Karpas-422 (cell line): ENCODE data around the gene ANKS1B. TPM values are rescaled to one million over a fixed set of nuclear protein-coding genes. Genes with fewer than 3 reads are reported as not detected.

Source experiments
- DNase-seq: peaks from one replicate; pipeline ENCODE4 v3.0.0-alpha.2; 2015
- H2AFZ ChIP-seq: fragments of 200-600 bp; sonication (generic); 2 replicates; pipeline ENCODE4 v1.6.1; 2014; ENCODE audit warnings: antibody characterized with exemption, low read length, mixed read lengths
- H3K27ac ChIP-seq: fragments of 200-600 bp; sonication (generic); 2 replicates; pipeline ENCODE4 v1.5.1; 2014; ENCODE audit warnings: mild to moderate bottlenecking, low read length, moderate library complexity
- H3K27me3 ChIP-seq: fragments of 200-600 bp; sonication (generic); 2 replicates; pipeline ENCODE4 v1.6.1; 2014; ENCODE audit warnings: low read length, mixed read lengths
- H3K36me3 ChIP-seq: fragments of 200-600 bp; sonication (generic); 2 replicates; pipeline ENCODE4 v1.6.1; 2014; ENCODE audit warnings: low read length, mixed read lengths; ENCODE audit not compliant: insufficient read depth
- H3K4me1 ChIP-seq: fragments of 200-600 bp; sonication (generic); 2 replicates; pipeline ENCODE4 v1.6.1; 2014; ENCODE audit warnings: mild to moderate bottlenecking, low read length, mixed read lengths
- H3K4me2 ChIP-seq: fragments of 200-600 bp; sonication (generic); 2 replicates; pipeline ENCODE4 v1.6.1; 2014; ENCODE audit warnings: low read length, low read depth, mild to moderate bottlenecking; ENCODE audit not compliant: poor library complexity, severe bottlenecking
- H3K4me3 ChIP-seq: fragments of 200-600 bp; sonication (generic); 2 replicates; pipeline ENCODE4 v1.5.1; 2014; ENCODE audit warnings: mild to moderate bottlenecking, antibody characterized with exemption, low read length, mixed read lengths
- H3K79me2 ChIP-seq: fragments of 200-600 bp; sonication (generic); 2 replicates; pipeline ENCODE4 v1.6.1; 2014; ENCODE audit warnings: mild to moderate bottlenecking, low read length, mixed read lengths
- H3K9ac ChIP-seq: fragments of 200-600 bp; sonication (generic); 2 replicates; pipeline ENCODE4 v1.6.0; 2014; ENCODE audit warnings: low read length
- H3K9me2 ChIP-seq: fragments of 200-600 bp; sonication (generic), shearing (Covaris generic); replicated peaks from 2 replicates; pipeline ENCODE4 v1.6.0; 2014; ENCODE audit warnings: mild to moderate bottlenecking, low read length, moderate library complexity; ENCODE audit not compliant: insufficient read depth
- H3K9me3 ChIP-seq: fragments of 300-700, 200-600 bp; sonication (generic); 2 replicates; pipeline ENCODE4 v1.6.1; 2014; ENCODE audit warnings: low read length, mixed read lengths
- H4K20me1 ChIP-seq: fragments of 200-600 bp; sonication (generic); 2 replicates; pipeline ENCODE4 v1.6.1; 2014; ENCODE audit warnings: mild to moderate bottlenecking, antibody characterized with exemption, low read length, low read depth; ENCODE audit not compliant: insufficient read depth
- total RNA-seq: library from RNA; depleted of rRNA; stranded (reverse); fragments of >200 nt; shearing (Covaris generic); gene quantifications from 2 replicates; pipeline ENCODE4 v1.2.3, GENCODE V29; 2014; ENCODE audit warnings: low replicate concordance

The ANKS1B gene
- total RNA-seq, 1 experiment from 2014 or later: 23.4 TPM

DNA sequence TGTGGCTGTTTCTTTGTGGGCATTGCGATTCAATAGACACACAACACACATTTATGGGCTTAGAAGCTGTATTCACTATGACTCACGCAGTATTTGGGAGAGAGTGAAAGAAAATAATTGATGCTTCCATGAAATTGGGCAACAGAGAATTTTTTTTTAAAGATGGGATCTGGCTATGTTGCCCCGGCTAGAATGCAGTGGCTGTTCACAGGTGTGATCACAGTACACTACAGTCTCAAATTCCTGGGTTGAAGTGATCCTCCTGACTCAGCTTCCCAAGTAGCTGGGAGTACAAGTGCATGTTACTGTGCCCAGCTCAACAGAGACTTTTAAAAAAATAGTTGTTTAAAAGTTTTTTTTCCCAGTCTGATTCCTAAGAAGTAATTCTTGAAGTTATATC, 1193.3 kb downstream of the ANKS1B start:
- Histone ChIP-seq H3K27me3 (no peaks in the 10 kb centered on the region), H3K4me1 (peaks cover 13% of the 10 kb centered on the region), H3K36me3 (no peaks in the 10 kb centered on the region), H3K4me3 (no peak overlapping the region), H3K9me3 (no peaks in the 10 kb centered on the region), H2AFZ (no peak overlapping the region), H3K9me2 (no peaks in the 10 kb centered on the region), H3K27ac (no peak overlapping the region), H3K4me2 (no peak overlapping the region), H3K9ac (no peak overlapping the region), H3K79me2 (no peaks in the 10 kb centered on the region), H4K20me1 (no peaks in the 10 kb centered on the region)
- no peak for DNase-seq

DNA sequence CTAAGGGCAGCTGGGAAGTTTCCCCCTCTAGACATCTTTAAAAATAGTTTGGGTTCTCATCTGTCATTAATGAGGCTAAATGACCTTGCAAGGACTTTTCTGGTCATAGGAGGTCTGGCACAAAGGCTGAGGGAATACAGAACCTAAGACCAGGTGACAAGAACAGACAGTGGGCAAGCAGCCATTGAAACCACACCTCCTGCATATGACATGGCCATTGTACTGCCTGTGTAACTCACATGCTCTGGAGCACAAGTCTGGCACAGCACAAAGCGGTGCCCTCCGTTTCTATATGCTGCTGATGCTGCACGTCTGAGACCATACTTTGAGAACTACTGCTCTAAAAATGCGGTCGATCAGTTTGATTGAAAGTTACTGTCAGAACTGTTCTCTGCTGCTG, 1196.3 kb downstream of the ANKS1B start:
- peaks cover 10% of the 10 kb centered on the region for H3K4me1 ChIP-seq
- H3K27ac ChIP-seq: no peak overlapping the region

DNA sequence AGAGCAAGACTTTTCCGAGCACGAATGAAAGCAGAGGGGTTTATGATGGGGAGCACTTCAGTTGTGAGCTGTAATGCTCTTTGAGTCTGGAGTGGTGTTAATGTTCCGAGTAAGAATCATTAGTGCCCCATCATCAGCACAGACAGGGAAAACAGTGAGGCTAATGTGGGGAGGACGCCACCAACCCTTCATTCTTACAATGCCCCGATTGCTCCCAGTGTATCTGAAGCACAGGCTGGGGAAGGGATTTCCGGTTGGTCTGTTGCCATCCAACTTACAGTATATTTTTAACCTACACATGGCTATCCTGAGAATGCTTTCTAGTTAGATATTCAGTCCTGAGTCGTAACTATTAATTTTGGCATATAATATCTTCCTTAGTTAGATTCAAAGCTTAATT, 1198.1 kb downstream of the ANKS1B start:
- Histone ChIP-seq H3K4me1 (no peaks in the 10 kb centered on the region), H3K9me2 (no peaks in the 10 kb centered on the region), H4K20me1 (no peaks in the 10 kb centered on the region), H3K4me2 (no peak overlapping the region), H3K4me3 (no peak overlapping the region), H3K79me2 (no peaks in the 10 kb centered on the region), H3K36me3 (no peaks in the 10 kb centered on the region), H3K9me3 (no peaks in the 10 kb centered on the region), H2AFZ (no peak overlapping the region), H3K27ac (no peak overlapping the region), H3K27me3 (no peaks in the 10 kb centered on the region), H3K9ac (no peak overlapping the region)
- DNase-seq: no peak

More for the DNA sequence above, 1196.3 kb downstream of the ANKS1B start:
- H4K20me1 ChIP-seq: no peaks in the 10 kb centered on the region
- H3K9ac ChIP-seq: no peak overlapping the region
- no peaks in the 10 kb centered on the region for H3K79me2 ChIP-seq
- no peak overlapping the region for H2AFZ ChIP-seq
- H3K4me2 ChIP-seq: no peak overlapping the region
- no peak overlapping the region for H3K4me3 ChIP-seq
- H3K36me3 ChIP-seq: no peaks in the 10 kb centered on the region
- H3K27me3 ChIP-seq: no peaks in the 10 kb centered on the region
- no peaks in the 10 kb centered on the region for H3K9me2 ChIP-seq
- DNase-seq: no peak
- H3K9me3 ChIP-seq: no peaks in the 10 kb centered on the region

DNA sequence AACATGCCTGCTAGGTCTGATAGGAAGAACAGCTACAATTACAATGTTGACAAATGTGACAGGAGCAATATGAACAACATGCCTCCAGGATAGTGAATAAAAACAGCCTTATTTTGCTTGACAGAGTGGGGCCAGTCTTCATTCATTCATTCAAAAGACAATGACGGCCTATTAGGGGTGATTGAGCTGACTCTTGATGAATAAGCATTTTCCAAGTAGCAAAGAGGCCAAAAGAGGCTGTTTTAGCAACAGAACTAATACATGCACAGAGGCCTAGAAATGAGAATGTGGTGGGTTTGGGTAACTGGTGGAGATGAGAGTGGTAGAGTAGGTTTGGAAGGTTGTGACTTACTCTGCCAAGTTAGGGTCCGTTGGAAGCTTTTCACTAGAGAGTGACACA, 1201.3 kb downstream of the ANKS1B start:
- no peaks in the 10 kb centered on the region for H3K9me3 ChIP-seq
- no peak overlapping the region for H3K4me3 ChIP-seq
- H2AFZ ChIP-seq: no peak overlapping the region
- no peak overlapping the region for H3K4me2 ChIP-seq
- no peaks in the 10 kb centered on the region for H3K36me3 ChIP-seq
- H3K9ac ChIP-seq: no peak overlapping the region
- no peaks in the 10 kb centered on the region for H4K20me1 ChIP-seq
- no peaks in the 10 kb centered on the region for H3K79me2 ChIP-seq
- DNase-seq: no peak
- H3K27ac ChIP-seq: no peak overlapping the region
- H3K27me3 ChIP-seq: no peaks in the 10 kb centered on the region
- H3K9me2 ChIP-seq: no peaks in the 10 kb centered on the region
- H3K4me1 ChIP-seq: peaks cover 10% of the 10 kb centered on the region

DNA sequence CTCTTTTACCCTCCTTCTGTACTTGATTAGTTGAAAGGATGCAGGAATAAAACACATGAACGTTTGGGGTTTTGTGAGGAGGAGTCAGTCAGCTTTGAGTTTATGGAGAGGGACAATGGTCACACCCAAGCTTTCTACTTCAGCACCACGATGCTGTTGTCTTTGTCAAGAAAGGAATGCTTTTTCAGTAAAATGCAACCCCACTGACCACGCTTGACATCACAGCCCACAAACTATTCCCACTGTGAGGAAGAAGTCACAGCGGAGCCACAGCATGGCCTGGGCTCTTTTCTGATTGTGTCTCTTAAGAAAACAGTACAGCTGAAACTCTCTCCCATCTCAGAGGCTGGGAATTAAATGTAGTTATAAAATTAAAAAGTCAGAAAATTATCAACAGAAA, 1204.5 kb downstream of the ANKS1B start:
- H3K9me2 ChIP-seq: no peaks in the 10 kb centered on the region
- H3K9ac ChIP-seq: no peak overlapping the region
- H3K4me1 ChIP-seq: peaks cover 10% of the 10 kb centered on the region
- no peaks in the 10 kb centered on the region for H3K36me3 ChIP-seq
- no peak overlapping the region for H3K4me2 ChIP-seq
- H3K9me3 ChIP-seq: no peaks in the 10 kb centered on the region
- no peak for DNase-seq
- H3K27me3 ChIP-seq: no peaks in the 10 kb centered on the region
- H3K4me3 ChIP-seq: no peak overlapping the region
- no peaks in the 10 kb centered on the region for H4K20me1 ChIP-seq
- no peak overlapping the region for H2AFZ ChIP-seq
- H3K27ac ChIP-seq: no peak overlapping the region
- H3K79me2 ChIP-seq: no peaks in the 10 kb centered on the region

DNA sequence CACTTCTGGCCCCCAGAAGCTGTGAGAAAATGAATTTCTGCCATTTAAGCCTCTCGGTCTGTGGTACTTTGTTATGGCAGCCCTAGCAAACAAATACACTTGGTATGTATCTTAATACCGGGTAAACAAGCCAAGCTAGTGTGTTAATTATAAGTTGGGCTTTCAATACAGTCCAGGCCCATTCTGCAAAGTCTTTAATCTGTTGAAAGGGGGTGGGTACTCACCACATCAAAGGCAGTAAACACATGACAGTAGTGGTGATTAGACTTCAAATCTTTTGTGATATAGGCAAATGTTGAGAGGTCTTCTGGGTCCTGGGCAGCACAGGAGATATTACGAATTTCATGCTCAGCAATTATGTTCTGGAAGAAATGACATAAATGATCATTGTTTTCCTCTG, 1211.9 kb downstream of the ANKS1B start:
- H3K4me1 ChIP-seq: no peaks in the 10 kb centered on the region; the same call in 1 of the 2 replicates
- H3K4me3 ChIP-seq: no peak overlapping the region
- no peak overlapping the region for H3K4me2 ChIP-seq
- no peaks in the 10 kb centered on the region for H3K36me3 ChIP-seq
- H3K9ac ChIP-seq: no peak overlapping the region
- H3K9me2 ChIP-seq: no peaks in the 10 kb centered on the region
- no peaks in the 10 kb centered on the region for H4K20me1 ChIP-seq
- no peak overlapping the region for H3K27ac ChIP-seq
- H3K9me3 ChIP-seq: no peaks in the 10 kb centered on the region
- H3K27me3 ChIP-seq: no peaks in the 10 kb centered on the region
- no peak overlapping the region for H2AFZ ChIP-seq
- DNase-seq: no peak
- no peaks in the 10 kb centered on the region for H3K79me2 ChIP-seq

DNA sequence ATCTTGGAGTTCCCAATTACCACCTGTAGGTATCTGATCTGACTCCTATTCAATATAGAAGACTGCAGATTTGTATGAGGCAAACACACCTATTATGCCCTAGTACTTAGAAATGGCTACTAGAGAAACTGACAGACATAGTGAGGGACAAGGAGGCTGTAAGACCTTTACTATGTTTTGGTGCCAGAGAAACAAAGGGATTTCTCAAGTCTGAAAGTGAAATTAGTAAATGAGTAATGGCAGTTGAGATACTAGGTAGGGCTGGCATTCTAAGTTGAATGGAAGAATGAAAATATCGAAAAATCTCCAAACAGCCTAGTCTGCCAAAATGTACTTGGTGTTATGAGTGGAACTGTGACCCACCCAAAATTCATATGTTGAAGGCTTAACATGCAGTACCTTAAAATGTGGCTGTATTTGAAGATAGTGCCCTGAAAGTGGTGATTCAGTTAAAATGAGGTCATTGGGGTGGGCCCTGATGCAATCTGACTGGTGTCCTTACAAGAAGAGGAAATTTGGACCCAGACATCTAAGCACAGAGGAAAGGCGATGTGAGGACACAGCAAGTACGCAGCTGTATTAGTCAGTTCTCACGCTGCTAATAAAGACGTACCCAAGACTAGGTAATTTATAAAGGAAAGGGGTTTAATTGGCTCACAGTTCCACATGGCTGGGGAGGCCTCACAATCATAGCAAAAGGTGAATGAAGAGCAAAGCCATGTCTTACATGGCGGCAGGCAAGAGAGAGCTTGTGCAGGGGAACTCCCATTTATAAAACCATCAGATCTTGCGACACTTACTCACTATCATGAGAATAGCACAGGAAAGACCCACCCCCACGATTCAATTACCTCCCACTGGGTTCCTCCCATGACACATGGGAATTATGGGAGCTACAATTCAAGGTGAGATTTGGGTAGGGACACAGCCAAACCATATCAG, 1212.7 kb downstream of the ANKS1B start:
- no peaks in the 10 kb centered on the region; the same call in 1 of the 2 replicates for H3K4me1 ChIP-seq
- no peak overlapping the region for H2AFZ ChIP-seq
- no peaks in the 10 kb centered on the region for H3K79me2 ChIP-seq
- H3K9ac ChIP-seq: no peak overlapping the region
- no peaks in the 10 kb centered on the region for H3K9me2 ChIP-seq
- H3K9me3 ChIP-seq: no peaks in the 10 kb centered on the region
- no peak overlapping the region for H3K4me2 ChIP-seq
- H3K27ac ChIP-seq: no peak overlapping the region
- no peaks in the 10 kb centered on the region for H4K20me1 ChIP-seq
- H3K27me3 ChIP-seq: no peaks in the 10 kb centered on the region
- H3K36me3 ChIP-seq: no peaks in the 10 kb centered on the region
- DNase-seq: no peak
- H3K4me3 ChIP-seq: no peak overlapping the region

DNA sequence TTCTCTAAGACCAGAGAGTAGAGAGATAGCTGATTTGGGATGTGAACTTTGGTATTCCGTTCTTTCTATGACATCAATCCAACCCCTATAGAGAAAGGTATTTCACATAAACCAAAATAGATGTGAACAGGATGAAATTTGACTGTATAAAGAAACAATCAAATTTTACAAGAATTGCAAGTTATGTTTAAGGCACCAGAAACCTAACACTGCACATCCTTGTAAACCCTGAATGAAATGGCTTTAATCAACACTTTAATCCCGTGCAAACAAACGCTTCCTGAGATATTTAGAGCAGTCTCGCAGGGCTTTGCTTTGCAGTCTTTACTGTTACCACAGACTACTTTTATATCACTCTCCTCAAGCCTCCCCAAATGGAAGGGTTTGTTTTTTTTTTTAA, 1214.5 kb downstream of the ANKS1B start:
- Histone ChIP-seq H3K27ac (no peak overlapping the region), H3K4me3 (no peak overlapping the region), H4K20me1 (no peaks in the 10 kb centered on the region), H3K9me3 (no peaks in the 10 kb centered on the region), H3K79me2 (no peaks in the 10 kb centered on the region), H2AFZ (no peak overlapping the region), H3K4me2 (no peak overlapping the region), H3K9ac (no peak overlapping the region), H3K36me3 (no peaks in the 10 kb centered on the region), H3K4me1 (no peaks in the 10 kb centered on the region; the same call in 1 of the 2 replicates), H3K9me2 (no peaks in the 10 kb centered on the region), H3K27me3 (no peaks in the 10 kb centered on the region)
- no peak for DNase-seq
